ENCODE data around the gene CLTCL1. TPM values are rescaled to one million over a fixed set of nuclear protein-coding genes. Genes with fewer than 3 reads are reported as not detected.

The CLTCL1 gene
- polyA plus RNA-seq, 1 donor (not counting 4 experiments of a cell fraction or from before 2014, with no cell fraction given), result 12.4 TPM

- Histone ChIP-seq H3K9me1 (ENCODE audit: control insufficient read depth, extremely low read depth, insufficient read depth, low read length) (peaks cover 8% of the 10 kb centered on the region), H3K36me3 (ENCODE audit: control insufficient read depth in 2 of 2, extremely low read depth in 1 of 2, insufficient read depth in 2 of 2, low read length in 2 of 2) (peaks cover 5 to 18% of the 10 kb centered on the region in 2 experiments), H3K4me2 (ENCODE audit: control insufficient read depth, extremely low read depth, insufficient read depth, low read depth, low read length) (peak overlapping the region; percentile 48), H3K4me3 (ENCODE audit: control insufficient read depth in 2 of 3, extremely low read depth in 1 of 3, insufficient read depth in 2 of 3, low read depth in 1 of 3, low read length in 3 of 3) (no peak overlapping the region), H2AFZ (ENCODE audit: control insufficient read depth, low read length) (no peak overlapping the region), H3K4me1 (ENCODE audit: control insufficient read depth, extremely low read depth, insufficient read depth, low read length) (peaks cover 55% of the 10 kb centered on the region), H3K9me3 (ENCODE audit: control insufficient read depth, low read depth, low read length) (no peaks in the 10 kb centered on the region), H3K9ac (ENCODE audit: control insufficient read depth, extremely low read depth, insufficient read depth, low read length) (no peak overlapping the region), H3K79me2 (ENCODE audit: control insufficient read depth, insufficient read depth, low read length) (peaks cover 41% of the 10 kb centered on the region), H4K20me1 (ENCODE audit: control insufficient read depth, extremely low read depth, insufficient read depth, low read length) (peaks cover 6% of the 10 kb centered on the region), H3K27ac (ENCODE audit: control insufficient read depth, insufficient read depth, low read length) (no peak overlapping the region), H3K27me3 (ENCODE audit: control insufficient read depth, extremely low read depth, insufficient read depth, low read length) (peaks cover 2% of the 10 kb centered on the region)
- FAIRE-seq (no peak), DNase-seq (ENCODE audit: low read depth, low spot score) (no peak)
- dilution Hi-C loops (cut with MboI; ENCODE audit: extremely low pct_ligation_motif_present, low sequenced_read_pairs), result no loop called here
- TF ChIP-seq, protein P1, sequence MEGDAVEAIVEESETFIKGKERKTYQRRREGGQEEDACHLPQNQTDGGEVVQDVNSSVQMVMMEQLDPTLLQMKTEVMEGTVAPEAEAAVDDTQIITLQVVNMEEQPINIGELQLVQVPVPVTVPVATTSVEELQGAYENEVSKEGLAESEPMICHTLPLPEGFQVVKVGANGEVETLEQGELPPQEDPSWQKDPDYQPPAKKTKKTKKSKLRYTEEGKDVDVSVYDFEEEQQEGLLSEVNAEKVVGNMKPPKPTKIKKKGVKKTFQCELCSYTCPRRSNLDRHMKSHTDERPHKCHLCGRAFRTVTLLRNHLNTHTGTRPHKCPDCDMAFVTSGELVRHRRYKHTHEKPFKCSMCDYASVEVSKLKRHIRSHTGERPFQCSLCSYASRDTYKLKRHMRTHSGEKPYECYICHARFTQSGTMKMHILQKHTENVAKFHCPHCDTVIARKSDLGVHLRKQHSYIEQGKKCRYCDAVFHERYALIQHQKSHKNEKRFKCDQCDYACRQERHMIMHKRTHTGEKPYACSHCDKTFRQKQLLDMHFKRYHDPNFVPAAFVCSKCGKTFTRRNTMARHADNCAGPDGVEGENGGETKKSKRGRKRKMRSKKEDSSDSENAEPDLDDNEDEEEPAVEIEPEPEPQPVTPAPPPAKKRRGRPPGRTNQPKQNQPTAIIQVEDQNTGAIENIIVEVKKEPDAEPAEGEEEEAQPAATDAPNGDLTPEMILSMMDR (optimal IDR thresholded peaks at IDR 0.05 in 1 of 3, IDR thresholded peaks at IDR 0.05 in 1 of 3, conservative IDR thresholded peaks at IDR 0.05 in 1 of 3; ENCODE audit: extremely low read depth in 1 of 3, insufficient read depth in 2 of 3, low read length in 3 of 3), result no peak
- no peak for TF ChIP-seq EZH2 (IDR thresholded peaks at IDR 0.05; ENCODE audit: low read length)
These were observed 116.4 kb downstream of the CLTCL1 start for GRCh38 chr22:19175026-19175601.

DNA sequence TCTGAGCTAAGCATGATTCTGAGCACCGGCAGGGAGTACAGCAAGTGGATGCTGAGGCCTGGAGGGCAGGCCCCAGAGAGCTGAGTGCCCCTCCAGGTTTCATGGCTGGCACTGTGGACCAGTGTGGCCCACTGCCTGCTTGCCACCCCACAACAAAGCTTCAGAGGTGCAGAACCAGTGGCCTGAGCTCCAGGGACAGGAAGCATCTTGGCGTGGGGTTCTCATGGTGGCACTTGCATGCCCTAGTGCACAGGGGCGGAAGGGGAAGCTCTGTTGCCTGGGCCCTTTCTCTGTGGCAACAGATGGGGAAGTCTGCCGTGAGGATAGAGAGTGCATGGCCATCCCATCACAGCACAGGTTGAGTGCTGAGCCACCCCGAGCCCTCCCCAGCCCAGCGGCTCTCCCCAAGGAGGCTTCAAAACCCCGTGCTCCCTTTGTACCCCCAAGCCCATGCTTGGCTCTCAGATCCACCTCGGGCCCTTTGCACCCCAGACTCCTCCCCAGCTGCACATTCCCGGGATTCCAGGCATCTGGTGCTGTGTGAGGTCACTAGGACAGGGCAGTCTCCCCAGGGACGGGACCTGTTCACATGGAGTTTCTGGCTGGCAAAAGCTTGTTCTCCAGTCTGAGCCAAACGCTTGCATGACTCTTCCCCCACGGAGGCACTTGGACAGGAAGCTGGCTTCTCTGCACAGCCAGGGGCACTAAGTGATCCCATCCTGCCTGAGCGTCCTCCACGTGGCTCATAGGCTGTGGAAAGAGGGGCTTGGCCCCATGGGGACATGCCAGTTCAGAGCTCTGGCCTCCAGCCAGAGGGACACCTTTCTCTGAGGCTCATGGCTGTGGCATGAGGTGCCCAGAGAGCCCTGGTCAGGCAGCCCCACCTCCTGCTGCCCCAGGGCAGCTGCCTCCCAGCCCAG is 117.2 kb downstream of the CLTCL1 start:
- DNase-seq (ENCODE audit: low read depth, low spot score) (peak; percentile 60), FAIRE-seq (no peak)
- no peaks in the 10 kb centered on the region for H3K9me3 ChIP-seq (ENCODE audit: control insufficient read depth, low read depth, low read length)
- TF ChIP-seq, protein P1 (optimal IDR thresholded peaks at IDR 0.05 in 1 of 3, IDR thresholded peaks at IDR 0.05 in 1 of 3, conservative IDR thresholded peaks at IDR 0.05 in 1 of 3; ENCODE audit: extremely low read depth in 1 of 3, insufficient read depth in 2 of 3, low read length in 3 of 3), result no peak
- TF ChIP-seq EZH2 (IDR thresholded peaks at IDR 0.05; ENCODE audit: low read length), result no peak
- H3K9ac ChIP-seq (ENCODE audit: control insufficient read depth, extremely low read depth, insufficient read depth, low read length), result no peak overlapping the region
- no peak overlapping the region for H2AFZ ChIP-seq (ENCODE audit: control insufficient read depth, low read length)
- H3K36me3 ChIP-seq (ENCODE audit: control insufficient read depth in 2 of 2, extremely low read depth in 1 of 2, insufficient read depth in 2 of 2, low read length in 2 of 2), result peaks cover 5 to 18% of the 10 kb centered on the region in 2 experiments
- peaks cover 58% of the 10 kb centered on the region for H3K4me1 ChIP-seq (ENCODE audit: control insufficient read depth, extremely low read depth, insufficient read depth, low read length)
- dilution Hi-C loops (cut with MboI; ENCODE audit: extremely low pct_ligation_motif_present, low sequenced_read_pairs), result no loop called here
- peaks cover 8% of the 10 kb centered on the region for H3K9me1 ChIP-seq (ENCODE audit: control insufficient read depth, extremely low read depth, insufficient read depth, low read length)
- no peak overlapping the region for H3K27ac ChIP-seq (ENCODE audit: control insufficient read depth, insufficient read depth, low read length)
- H3K79me2 ChIP-seq (ENCODE audit: control insufficient read depth, insufficient read depth, low read length), result peaks cover 41% of the 10 kb centered on the region
- H3K4me2 ChIP-seq (ENCODE audit: control insufficient read depth, extremely low read depth, insufficient read depth, low read depth, low read length), result peak overlapping the region; percentile 48
- no peak overlapping the region for H3K4me3 ChIP-seq (ENCODE audit: control insufficient read depth in 2 of 3, extremely low read depth in 1 of 3, insufficient read depth in 2 of 3, low read depth in 1 of 3, low read length in 3 of 3)
- H4K20me1 ChIP-seq (ENCODE audit: control insufficient read depth, extremely low read depth, insufficient read depth, low read length), result peaks cover 6% of the 10 kb centered on the region
- H3K27me3 ChIP-seq (ENCODE audit: control insufficient read depth, extremely low read depth, insufficient read depth, low read length), result peaks cover 9% of the 10 kb centered on the region
